Mesothelial cell of epicardium (in vitro differentiated cells): ENCODE measurements around the gene MLF2. TPM values are rescaled to one million over a fixed set of nuclear protein-coding genes. Genes with fewer than 3 reads are reported as not detected.

Experiments used
- DNase-seq, 2 experiments: peaks; one replicate each; pipeline ENCODE4 v3.0.0; 2021; ENCODE audit warnings: low spot score in 2 of 2; ENCODE audit not compliant: unreplicated experiment in 2 of 2
- H3K27ac Mint-ChIP-seq: 2 replicates; pipeline ENCODE4 v1.8.0; 2021; ENCODE audit warnings: mixed read lengths
- H3K27me3 Mint-ChIP-seq: 2 replicates; pipeline ENCODE4 v1.8.0; 2021; ENCODE audit warnings: low read depth, mixed read lengths
- H3K36me3 Mint-ChIP-seq: 2 replicates; pipeline ENCODE4 v1.8.0; 2021; ENCODE audit warnings: mixed read lengths
- H3K4me1 Mint-ChIP-seq: 2 replicates; pipeline ENCODE4 v1.8.0; 2021; ENCODE audit warnings: mixed read lengths
- H3K4me3 Mint-ChIP-seq: 2 replicates; pipeline ENCODE4 v1.8.0; 2021; ENCODE audit warnings: mild to moderate bottlenecking, moderate library complexity, mixed read lengths
- H3K9me3 Mint-ChIP-seq: 2 replicates; pipeline ENCODE4 v1.8.0; 2021; ENCODE audit warnings: mixed read lengths
- total RNA-seq: library from RNA; stranded (reverse); gene quantifications from 3 replicates; pipeline ENCODE4 v1.2.1, GENCODE V29; 2021
- TF ChIP-seq, protein P1 (sequence below): fragments of 200-600 bp; sonication (generic); IDR thresholded peaks from one replicate; pipeline ENCODE4 v1.5.0; 2021; ENCODE audit warnings: antibody characterized with exemption; ENCODE audit not compliant: unreplicated experiment

Gene MLF2
- total RNA-seq, 1 donor from 2014 or later = 203 TPM

DNA sequence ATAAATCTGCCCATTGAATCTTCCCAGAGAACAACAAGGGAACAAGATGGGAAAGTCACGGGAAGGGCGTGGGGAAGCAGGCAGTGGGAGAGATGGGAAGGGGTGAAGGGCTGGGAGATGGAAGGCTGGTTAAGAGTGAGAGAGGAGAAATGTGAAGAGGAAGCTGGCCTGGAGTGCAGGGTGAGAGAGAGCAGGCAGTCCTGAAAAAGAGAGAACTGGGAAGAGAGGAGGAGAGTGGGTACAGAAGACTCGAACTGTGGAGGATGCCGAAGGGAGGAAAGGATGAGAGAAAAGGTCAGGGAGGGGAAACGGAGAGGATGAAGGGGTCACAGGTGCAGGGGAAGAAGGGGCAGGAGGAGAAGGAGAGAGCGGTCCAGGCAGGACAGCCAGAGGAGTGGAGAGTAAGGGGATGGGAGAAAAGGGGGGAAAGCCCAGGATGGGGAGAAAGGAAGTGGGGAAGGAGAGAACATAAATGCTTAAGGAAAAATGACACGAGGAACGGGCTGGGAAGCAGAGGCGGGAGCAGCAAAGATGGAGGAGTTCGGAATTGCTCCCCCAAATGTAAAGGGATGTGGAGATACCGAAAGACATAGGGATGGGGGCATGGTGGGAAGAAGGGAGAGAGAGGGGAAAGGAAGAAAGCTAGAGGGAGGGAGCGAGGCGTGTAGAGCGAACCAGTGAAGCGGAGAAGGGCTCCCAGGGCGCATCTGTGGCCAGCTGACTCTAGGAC lies 53.5 kb downstream of the MLF2 start:
- no peaks in the 10 kb centered on the region for H3K9me3 Mint-ChIP-seq
- no peaks in the 10 kb centered on the region for H3K36me3 Mint-ChIP-seq
- peaks cover 89% of the 10 kb centered on the region for H3K27me3 Mint-ChIP-seq
- H3K4me3 Mint-ChIP-seq = peak overlapping the region; percentile 67
- TF ChIP-seq, protein P1, sequence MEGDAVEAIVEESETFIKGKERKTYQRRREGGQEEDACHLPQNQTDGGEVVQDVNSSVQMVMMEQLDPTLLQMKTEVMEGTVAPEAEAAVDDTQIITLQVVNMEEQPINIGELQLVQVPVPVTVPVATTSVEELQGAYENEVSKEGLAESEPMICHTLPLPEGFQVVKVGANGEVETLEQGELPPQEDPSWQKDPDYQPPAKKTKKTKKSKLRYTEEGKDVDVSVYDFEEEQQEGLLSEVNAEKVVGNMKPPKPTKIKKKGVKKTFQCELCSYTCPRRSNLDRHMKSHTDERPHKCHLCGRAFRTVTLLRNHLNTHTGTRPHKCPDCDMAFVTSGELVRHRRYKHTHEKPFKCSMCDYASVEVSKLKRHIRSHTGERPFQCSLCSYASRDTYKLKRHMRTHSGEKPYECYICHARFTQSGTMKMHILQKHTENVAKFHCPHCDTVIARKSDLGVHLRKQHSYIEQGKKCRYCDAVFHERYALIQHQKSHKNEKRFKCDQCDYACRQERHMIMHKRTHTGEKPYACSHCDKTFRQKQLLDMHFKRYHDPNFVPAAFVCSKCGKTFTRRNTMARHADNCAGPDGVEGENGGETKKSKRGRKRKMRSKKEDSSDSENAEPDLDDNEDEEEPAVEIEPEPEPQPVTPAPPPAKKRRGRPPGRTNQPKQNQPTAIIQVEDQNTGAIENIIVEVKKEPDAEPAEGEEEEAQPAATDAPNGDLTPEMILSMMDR = no peak
- no peak for DNase-seq
- peaks cover 17% of the 10 kb centered on the region for H3K4me1 Mint-ChIP-seq
- H3K27ac Mint-ChIP-seq = no peak overlapping the region

DNA sequence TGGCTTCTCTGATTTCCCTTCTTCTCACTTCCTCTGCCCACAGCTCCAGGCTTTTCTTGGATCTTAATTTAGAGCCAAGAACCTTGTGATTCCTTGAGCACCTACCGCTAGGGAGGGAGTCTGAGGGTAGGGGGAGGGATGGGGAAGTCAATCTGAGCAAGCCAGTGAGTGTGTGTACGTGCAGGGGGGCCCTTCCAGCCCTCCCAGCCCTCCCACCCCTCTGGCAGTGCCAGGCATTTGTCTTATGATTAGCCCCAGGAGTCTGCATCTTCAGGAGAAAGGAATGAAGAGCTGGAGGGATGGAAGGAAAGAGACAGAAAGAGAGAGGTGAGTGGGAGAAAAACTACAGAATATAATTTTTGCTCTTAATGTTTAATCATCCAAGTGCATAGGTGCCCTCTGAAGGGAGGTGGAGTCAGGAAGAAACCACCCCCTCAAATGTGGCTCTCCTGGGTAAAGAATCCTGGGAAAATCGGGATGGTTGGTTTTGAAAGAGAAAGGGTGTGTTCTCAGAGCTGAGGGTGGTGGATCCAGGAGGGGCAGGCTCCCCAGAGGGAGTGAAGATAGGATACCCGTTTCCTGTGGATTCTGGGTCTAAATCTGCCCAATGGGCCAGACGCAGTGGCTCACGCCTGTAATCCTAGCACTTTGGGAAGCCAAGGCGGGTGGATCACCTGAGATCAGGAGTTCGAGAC lies 54.4 kb downstream of the MLF2 start:
- Mint-ChIP-seq H3K9me3 (no peaks in the 10 kb centered on the region), H3K36me3 (no peaks in the 10 kb centered on the region), H3K27me3 (peaks cover 85% of the 10 kb centered on the region), H3K4me1 (peaks cover 17% of the 10 kb centered on the region), H3K4me3 (peak overlapping the region; percentile 67), H3K27ac (no peak overlapping the region)
- TF ChIP-seq, protein P1 = no peak
- no peak for DNase-seq

Other genes starting within 250 kb of the MLF2 start
- 2,078 to 2,104 TPM (median 2,089 TPM) in 3 replicates for gene GAPDH, start 218.6 kb downstream of the MLF2 start, total RNA-seq
- 14.8 to 16.1 TPM (median 14.8 TPM) in 3 replicates for gene IFFO1, start 197.1 kb downstream of the MLF2 start, total RNA-seq
- 51.8 to 58.6 TPM (median 56.6 TPM) in 3 replicates for gene NOP2, start 184.8 kb downstream of the MLF2 start, total RNA-seq
- 332 to 358 TPM (median 332 TPM) in 3 replicates for gene CHD4, start 145.8 kb downstream of the MLF2 start, total RNA-seq
- gene LPAR5, start 117.2 kb downstream of the MLF2 start, total RNA-seq = 1.3 to 1.7 TPM (median 1.3 TPM) in 3 replicates
- gene ACRBP, start 105.7 kb downstream of the MLF2 start, total RNA-seq = 2.7 to 3.7 TPM (median 3.5 TPM) in 3 replicates
- gene ING4, start 90.0 kb downstream of the MLF2 start, total RNA-seq = 63.5 to 69.0 TPM (median 64.2 TPM) in 3 replicates
- 94.9 to 101 TPM (median 96.3 TPM) in 3 replicates for gene ZNF384, start 63.8 kb downstream of the MLF2 start, total RNA-seq
- gene PIANP, start 52.3 kb downstream of the MLF2 start, total RNA-seq = 3.7 to 6.0 TPM (median 3.9 TPM) in 3 replicates
- gene COPS7A, start 29.1 kb downstream of the MLF2 start, total RNA-seq = 34.1 to 37.6 TPM (median 34.8 TPM) in 3 replicates
- 320 to 338 TPM (median 323 TPM) in 3 replicates for gene PTMS, start 13.2 kb upstream of the MLF2 start, total RNA-seq
- 2.7 to 3.8 TPM (median 3.5 TPM) in 3 replicates for gene LAG3, start 19.4 kb upstream of the MLF2 start, total RNA-seq
- gene CD4, start 36.4 kb upstream of the MLF2 start, total RNA-seq = 2.9 to 3.9 TPM (median 3.8 TPM) in 3 replicates
- gene GPR162, start 68.7 kb upstream of the MLF2 start, total RNA-seq = 10.8 to 11.5 TPM (median 11.0 TPM) in 3 replicates
- gene P3H3, start 75.3 kb upstream of the MLF2 start, total RNA-seq = 80.7 to 86.2 TPM (median 83.8 TPM) in 3 replicates
- 22.9 to 24.3 TPM (median 23.0 TPM) in 3 replicates for gene GNB3, start 87.8 kb upstream of the MLF2 start, total RNA-seq
- gene CDCA3, start 98.1 kb upstream of the MLF2 start, total RNA-seq = 11.9 to 18.6 TPM (median 14.3 TPM) in 3 replicates
- gene USP5, start 99.0 kb upstream of the MLF2 start, total RNA-seq = 119 to 126 TPM (median 122 TPM) in 3 replicates
- 473 to 488 TPM (median 484 TPM) in 3 replicates for gene TPI1, start 114.4 kb upstream of the MLF2 start, total RNA-seq
- 2.4 to 4.1 TPM (median 2.9 TPM) in 3 replicates for gene SPSB2, start 120.2 kb upstream of the MLF2 start, total RNA-seq
- gene LRRC23, start 151.7 kb upstream of the MLF2 start, total RNA-seq = 11.6 to 14.4 TPM (median 13.4 TPM) in 3 replicates
- 30.2 to 30.7 TPM (median 30.2 TPM) in 3 replicates for gene ENO2, start 161.4 kb upstream of the MLF2 start, total RNA-seq
- gene ATN1, start 174.8 kb upstream of the MLF2 start, total RNA-seq = 193 to 205 TPM (median 195 TPM) in 3 replicates
- gene RNU7-1, start 190.7 kb upstream of the MLF2 start, total RNA-seq = not detected in 3 replicates
- 203 to 215 TPM (median 204 TPM) in 3 replicates for gene C12orf57, start 190.9 kb upstream of the MLF2 start, total RNA-seq
- gene PTPN6, start 198.2 kb upstream of the MLF2 start, total RNA-seq = 21.6 to 26.2 TPM (median 23.6 TPM) in 3 replicates
- gene PHB2, start 217.5 kb upstream of the MLF2 start, total RNA-seq = 221 to 229 TPM (median 224 TPM) in 3 replicates
- gene EMG1, start 217.8 kb upstream of the MLF2 start, total RNA-seq = 31.6 to 37.7 TPM (median 33.5 TPM) in 3 replicates